K562 (cell line): ENCODE data around the gene C13orf46. TPM values are rescaled to one million over a fixed set of nuclear protein-coding genes. Genes with fewer than 3 reads are reported as not detected.

Source experiments
- CBX2 ChIP-seq: fragments of 200-600 bp; sonication (generic); IDR thresholded peaks from one replicate; pipeline ENCODE4 v1.6.1; 2012; ENCODE audit warnings: mild to moderate bottlenecking, low read length, inconsistent platforms; ENCODE audit not compliant: insufficient read depth, poor library complexity, severe bottlenecking
- GABPB1 ChIP-seq: sonication (generic); formaldehyde crosslinking; IDR thresholded peaks from 2 replicates; pipeline ENCODE4 v1.8.0; 2022; ENCODE audit warnings: mild to moderate bottlenecking, missing genetic modification reagents
- HOXB6 ChIP-seq: fragments of 250-450 bp; sonication (Bioruptor Pico); IDR thresholded peaks from 2 replicates; pipeline ENCODE4 v1.5.1; 2022; ENCODE audit warnings: mild to moderate bottlenecking, borderline replicate concordance
- MCM3 ChIP-seq: fragments of 450-650 bp; IDR thresholded peaks from 2 replicates; pipeline ENCODE4 v1.6.1; 2016
- MXI1 ChIP-seq: IDR thresholded peaks from 2 replicates; pipeline ENCODE4 v1.6.1; 2011; ENCODE audit warnings: low read depth, mild to moderate bottlenecking, improper control_type of control experiment, low read length
- NBN ChIP-seq: fragments of 450-650 bp; IDR thresholded peaks from 2 replicates; pipeline ENCODE4 v1.6.1; 2016; ENCODE audit warnings: low read depth, mild to moderate bottlenecking
- NFYB ChIP-seq: IDR thresholded peaks from 2 replicates; pipeline ENCODE4 v1.6.1; 2011; ENCODE audit warnings: mild to moderate bottlenecking, moderate library complexity; ENCODE audit not compliant: insufficient read length; ENCODE audit errors: extremely low read depth
- ZBTB40 ChIP-seq, 2 experiments: fragments of 450-650 bp in 1 of 2; sonication (generic) in 1 of 2; formaldehyde crosslinking in 1 of 2; IDR thresholded peaks; 2 replicates each; pipeline versions ENCODE4 v1.7.1 to v1.9.0; 2016 to 2022; ENCODE audit warnings: inconsistent platforms in 1 of 2, mild to moderate bottlenecking in 1 of 2, missing genetic modification reagents in 1 of 2
- ZNF785 ChIP-seq: fragments of 250-450 bp; sonication (Bioruptor Pico); IDR thresholded peaks from 2 replicates; pipeline ENCODE4 v1.4.0; 2020; ENCODE audit warnings: mild to moderate bottlenecking
- polyA plus RNA-seq, 8 experiments: library from polyadenylated mRNA; depleted of rRNA in 4 of 8; stranded (reverse) in 5 of 8; unstranded in 3 of 8; fragments of >200 nt; fragmentation: Nextera tagmentation in 2 of 8; fragmentation: Illumina TruSeq in 1 of 8; extraction: Ambion mirVana in 2 of 8; extraction: Trizol in 1 of 8; gene quantifications; 2 replicates each; pipeline versions ENCODE4 v1.2.1 to v1.2.3, GENCODE V29; 2011 to 2014; ENCODE audit warnings: inconsistent platforms in 1 of 8, missing spikeins in 1 of 8
- total RNA-seq, 7 experiments: library from RNA; depleted of rRNA in 6 of 7; stranded (reverse); fragments of >200 nt in 6 of 7; fragmentation: Illumina TruSeq in 2 of 7; extraction: Trizol in 2 of 7; gene quantifications; 2 replicates each; pipeline versions ENCODE4 v1.2.1 to v1.2.3, GENCODE V29; 2011 to 2021; ENCODE audit warnings: low replicate concordance in 1 of 7
- TF ChIP-seq, protein P1 (sequence below), 2 experiments: IDR thresholded peaks; 2 replicates each; pipeline ENCODE4 v1.6.1; 2011; ENCODE audit warnings: borderline replicate concordance in 1 of 2, control low read depth in 1 of 2, low read depth in 1 of 2, low read length in 1 of 2, mild to moderate bottlenecking in 1 of 2, mixed read lengths in 1 of 2, moderate library complexity in 1 of 2; ENCODE audit not compliant: insufficient read depth in 1 of 2, insufficient read length in 1 of 2, poor library complexity in 1 of 2, severe bottlenecking in 1 of 2; ENCODE audit errors: extremely low read depth in 1 of 2
- TF ChIP-seq, protein P2 (sequence below): sonication (generic); formaldehyde crosslinking; IDR thresholded peaks from 2 replicates; pipeline ENCODE4 v1.4.0; 2020; ENCODE audit warnings: mild to moderate bottlenecking, missing genetic modification reagents

The C13orf46 gene
- total and polyA plus RNA-seq, 9 of the 15 experiments (the other 6 are each of a cell fraction or from before 2014, with no cell fraction given), result 0.04 to 0.24 (median 0.05) TPM; not detected in 4

GRCh38 chr13:114016321-114017027, 42.6 kb upstream of the C13orf46 start (continued):
- TF ChIP-seq HOXB6 (no peak), MXI1 (no peak), GABPB1 (no peak), CBX2 (no peak), NFYB (no peak), ZBTB40 (IDR thresholded peaks at IDR 0.05) (no peak), ZBTB40 (CRISPR knock-in tag; IDR thresholded peaks at IDR 0.05) (no peak), MCM3 (no peak), NBN (no peak), ZNF785 (CRISPR knock-in tag) (no peak)
- TF ChIP-seq, protein P1, sequence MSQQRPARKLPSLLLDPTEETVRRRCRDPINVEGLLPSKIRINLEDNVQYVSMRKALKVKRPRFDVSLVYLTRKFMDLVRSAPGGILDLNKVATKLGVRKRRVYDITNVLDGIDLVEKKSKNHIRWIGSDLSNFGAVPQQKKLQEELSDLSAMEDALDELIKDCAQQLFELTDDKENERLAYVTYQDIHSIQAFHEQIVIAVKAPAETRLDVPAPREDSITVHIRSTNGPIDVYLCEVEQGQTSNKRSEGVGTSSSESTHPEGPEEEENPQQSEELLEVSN (IDR thresholded peaks at IDR 0.05; ENCODE audit: borderline replicate concordance in 1 of 2, extremely low read depth in 1 of 2, insufficient read depth in 1 of 2, insufficient read length in 1 of 2, low read depth in 1 of 2, low read length in 1 of 2, poor library complexity in 1 of 2, severe bottlenecking in 1 of 2), result no peak
- TF ChIP-seq, protein P2, sequence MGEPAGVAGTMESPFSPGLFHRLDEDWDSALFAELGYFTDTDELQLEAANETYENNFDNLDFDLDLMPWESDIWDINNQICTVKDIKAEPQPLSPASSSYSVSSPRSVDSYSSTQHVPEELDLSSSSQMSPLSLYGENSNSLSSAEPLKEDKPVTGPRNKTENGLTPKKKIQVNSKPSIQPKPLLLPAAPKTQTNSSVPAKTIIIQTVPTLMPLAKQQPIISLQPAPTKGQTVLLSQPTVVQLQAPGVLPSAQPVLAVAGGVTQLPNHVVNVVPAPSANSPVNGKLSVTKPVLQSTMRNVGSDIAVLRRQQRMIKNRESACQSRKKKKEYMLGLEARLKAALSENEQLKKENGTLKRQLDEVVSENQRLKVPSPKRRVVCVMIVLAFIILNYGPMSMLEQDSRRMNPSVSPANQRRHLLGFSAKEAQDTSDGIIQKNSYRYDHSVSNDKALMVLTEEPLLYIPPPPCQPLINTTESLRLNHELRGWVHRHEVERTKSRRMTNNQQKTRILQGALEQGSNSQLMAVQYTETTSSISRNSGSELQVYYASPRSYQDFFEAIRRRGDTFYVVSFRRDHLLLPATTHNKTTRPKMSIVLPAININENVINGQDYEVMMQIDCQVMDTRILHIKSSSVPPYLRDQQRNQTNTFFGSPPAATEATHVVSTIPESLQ (CRISPR knock-in tag), result no peak
